C1 segment of cervical spinal cord (tissue), 14 donors: ENCODE measurements around the gene SLC24A1.
"Not testable (repeated sequence)": the region's sequence is repeated elsewhere in the genome, so short reads cannot be mapped to it uniquely, and the experiment has no call there.

Experiments
- DNase-seq, 14 donors: peaks; one replicate each; lab custom pipeline; 2025; lab: John Stamatoyannopoulos, UW

Gene SLC24A1

GRCh38 chr15:65621638-65622037 is at the start of gene SLC24A1:
TSS of gene SLC24A1 (plus strand) at chr15:65621938. CDS start at chr15:65624081, 2,143 bp downstream.
- DNase-seq: no peak

- DNase-seq: no peak
Observed at GRCh38 chr15:65571971-65572370, 49.8 kb upstream of the SLC24A1 start.

GRCh38 chr15:65576664-65577063 is 45.1 kb upstream of the SLC24A1 start:
- DNase-seq: no peak

GRCh38 chr15:65577129-65577996 is 44.4 kb upstream of the SLC24A1 start:
- DNase-seq: no peak

- no peak for DNase-seq
Observed at GRCh38 chr15:65578904-65579728, 42.6 kb upstream of the SLC24A1 start.

- no peak for DNase-seq
Observed at GRCh38 chr15:65579762-65580161, 42.0 kb upstream of the SLC24A1 start.

- no peak for DNase-seq
Observed at GRCh38 chr15:65580287-65580686, 41.5 kb upstream of the SLC24A1 start.

- no peak for DNase-seq
Observed at GRCh38 chr15:65583701-65584100, 38.0 kb upstream of the SLC24A1 start.

- no peak for DNase-seq
Observed at GRCh38 chr15:65584241-65584640, 37.5 kb upstream of the SLC24A1 start.

GRCh38 chr15:65587094-65587493 is 34.6 kb upstream of the SLC24A1 start:
- no peak for DNase-seq

GRCh38 chr15:65595960-65596359 is 25.8 kb upstream of the SLC24A1 start:
- peak in 6 of 14 donors; percentile 0 to 21 (median 6) for DNase-seq

- no peak for DNase-seq
Observed at GRCh38 chr15:65598468-65598867, 23.3 kb upstream of the SLC24A1 start.

GRCh38 chr15:65599677-65600076 is 22.1 kb upstream of the SLC24A1 start:
- no peak for DNase-seq

- no peak for DNase-seq
Observed at GRCh38 chr15:65603134-65603533, 18.6 kb upstream of the SLC24A1 start.

- no peak for DNase-seq
Observed at GRCh38 chr15:65603559-65603958, 18.2 kb upstream of the SLC24A1 start.

- peak; percentile 60 to 97 (median 92) for DNase-seq
Observed at GRCh38 chr15:65610871-65611718, 10.6 kb upstream of the SLC24A1 start, which contains the start of gene INTS14. TSS of gene INTS14 (minus strand) at chr15:65611131. CDS start at chr15:65607380, 3,751 bp downstream.

- DNase-seq: no peak
Observed at GRCh38 chr15:65611888-65612615, 9.7 kb upstream of the SLC24A1 start.

- no peak for DNase-seq
Observed at GRCh38 chr15:65612616-65612946, 9.2 kb upstream of the SLC24A1 start.

GRCh38 chr15:65612949-65613744 is 8.6 kb upstream of the SLC24A1 start:
- DNase-seq: no peak

GRCh38 chr15:65615887-65616286 is 5.9 kb upstream of the SLC24A1 start:
- not testable (repeated sequence) for DNase-seq
